Tibial nerve (tissue), 4 donors: ENCODE measurements around the gene RASGEF1C. TPM values are rescaled to one million over a fixed set of nuclear protein-coding genes. Genes with fewer than 3 reads are reported as not detected.
A peak's percentile ranks its signal among the peaks of the same experiment; 100 is the strongest.

Experiments
- DNase-seq, 2 donors: peaks; one replicate each; pipeline ENCODE4 v3.0.0-alpha.2; 2019; ENCODE audit warnings: low spot score in 2 of 2
- H3K27ac ChIP-seq, 4 donors: fragments of 200-600 bp; sonication (generic) in 3 of 4; one replicate each; pipeline ENCODE4 v1.5.1; 2017 to 2019; ENCODE audit warnings: mild to moderate bottlenecking in 1 of 4
- H3K27me3 ChIP-seq, 2 donors: fragments of 200-600 bp; sonication (generic) in 1 of 2; one replicate each; pipeline versions ENCODE4 v1.5.1 to v1.6.0; 2017 to 2019
- H3K36me3 ChIP-seq, 3 donors: fragments of 200-600 bp; sonication (generic); one replicate each; pipeline ENCODE4 v1.5.1; 2018 to 2019
- H3K4me1 ChIP-seq, 4 donors: fragments of 200-600 bp; sonication (generic) in 3 of 4; one replicate each; pipeline ENCODE4 v1.5.1; 2017 to 2019
- H3K4me3 ChIP-seq, 4 donors: fragments of 200-600 bp; sonication (generic) in 3 of 4; one replicate each; pipeline ENCODE4 v1.5.1; 2017 to 2019; ENCODE audit warnings: mild to moderate bottlenecking in 1 of 4, moderate library complexity in 1 of 4
- H3K9me3 ChIP-seq, 4 donors: fragments of 200-600 bp; sonication (generic) in 3 of 4; one replicate each; pipeline ENCODE4 v1.5.1; 2017 to 2019
- EP300 ChIP-seq, 2 donors: sonication (generic); formaldehyde crosslinking; IDR thresholded peaks; one replicate each; pipeline ENCODE4 v1.6.1; 2017; ENCODE audit warnings: antibody characterized with exemption in 2 of 2, mild to moderate bottlenecking in 1 of 2
- POLR2A ChIP-seq, 2 donors: fragments of 450-650 bp; IDR thresholded peaks; one replicate each; pipeline ENCODE4 v1.6.1; 2017; ENCODE audit warnings: antibody characterized with exemption in 2 of 2, mild to moderate bottlenecking in 2 of 2, moderate library complexity in 2 of 2
- WGBS, 2 donors: methylation state at CpG; one replicate each; pipeline ENCODE4 v1.1.5; 2018; 5-methylcytosine and 5-hydroxymethylcytosine counted together
- total RNA-seq, 4 donors: library from RNA; depleted of rRNA; stranded (reverse); fragments of >200 nt; gene quantifications; one replicate each; pipeline ENCODE4 v1.1.0, GENCODE V29; 2016
- TF ChIP-seq, protein P1 (sequence below), 5 experiments: fragments of 200-600 bp in 3 of 5; fragments of 450-650 bp in 2 of 5; sonication (generic) in 3 of 5; IDR thresholded peaks; one replicate each; pipeline ENCODE4 v1.5.1; 2016 to 2019; ENCODE audit warnings: antibody characterized with exemption in 5 of 5, mild to moderate bottlenecking in 3 of 5, moderate library complexity in 2 of 5

RASGEF1C gene
- total RNA-seq, 4 donors from 2014 or later: 2.7 to 12.0 (median 10.4) TPM

DNA sequence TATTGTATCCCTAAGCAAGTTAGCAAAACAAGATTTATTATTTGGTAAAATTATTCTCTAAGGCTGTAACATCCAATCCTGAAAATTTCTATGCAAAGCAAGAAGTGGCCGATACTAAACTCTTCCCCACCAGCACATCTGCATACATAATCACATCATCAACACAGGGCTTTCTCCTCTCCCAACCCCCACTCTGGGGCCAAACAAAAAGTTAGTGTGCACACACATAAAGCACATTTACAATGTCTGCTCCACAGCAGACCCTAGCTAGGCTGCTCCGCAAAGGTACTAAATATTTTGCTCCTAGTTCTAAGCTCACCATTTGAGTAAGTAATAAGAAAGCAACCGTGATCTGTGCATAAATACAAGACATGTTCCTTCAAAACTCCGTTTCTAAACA is 141.0 kb downstream of the RASGEF1C start:
- H3K9me3 ChIP-seq: peaks cover 0 to 5% (median 0%) of the 10 kb centered on the region in 4 donors
- peak overlapping the region in 3 of 4 donors; percentile 4 to 99 (median 98) for H3K27ac ChIP-seq
- TF ChIP-seq EP300 (IDR thresholded peaks at IDR 0.05): peak in 1 of 2 donors; percentile 21
- TF ChIP-seq, protein P1, sequence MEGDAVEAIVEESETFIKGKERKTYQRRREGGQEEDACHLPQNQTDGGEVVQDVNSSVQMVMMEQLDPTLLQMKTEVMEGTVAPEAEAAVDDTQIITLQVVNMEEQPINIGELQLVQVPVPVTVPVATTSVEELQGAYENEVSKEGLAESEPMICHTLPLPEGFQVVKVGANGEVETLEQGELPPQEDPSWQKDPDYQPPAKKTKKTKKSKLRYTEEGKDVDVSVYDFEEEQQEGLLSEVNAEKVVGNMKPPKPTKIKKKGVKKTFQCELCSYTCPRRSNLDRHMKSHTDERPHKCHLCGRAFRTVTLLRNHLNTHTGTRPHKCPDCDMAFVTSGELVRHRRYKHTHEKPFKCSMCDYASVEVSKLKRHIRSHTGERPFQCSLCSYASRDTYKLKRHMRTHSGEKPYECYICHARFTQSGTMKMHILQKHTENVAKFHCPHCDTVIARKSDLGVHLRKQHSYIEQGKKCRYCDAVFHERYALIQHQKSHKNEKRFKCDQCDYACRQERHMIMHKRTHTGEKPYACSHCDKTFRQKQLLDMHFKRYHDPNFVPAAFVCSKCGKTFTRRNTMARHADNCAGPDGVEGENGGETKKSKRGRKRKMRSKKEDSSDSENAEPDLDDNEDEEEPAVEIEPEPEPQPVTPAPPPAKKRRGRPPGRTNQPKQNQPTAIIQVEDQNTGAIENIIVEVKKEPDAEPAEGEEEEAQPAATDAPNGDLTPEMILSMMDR (IDR thresholded peaks at IDR 0.05): no peak
- no peak overlapping the region for H3K4me3 ChIP-seq
- peaks cover 0 to 43% (median 22%) of the 10 kb centered on the region in 4 donors for H3K4me1 ChIP-seq
- no peaks in the 10 kb centered on the region for H3K27me3 ChIP-seq
- no peak for DNase-seq
- H3K36me3 ChIP-seq: no peaks in the 10 kb centered on the region
- WGBS, 2 donors: 38 to 46% methylated on average over 4 of the region's 4 CpGs

DNA sequence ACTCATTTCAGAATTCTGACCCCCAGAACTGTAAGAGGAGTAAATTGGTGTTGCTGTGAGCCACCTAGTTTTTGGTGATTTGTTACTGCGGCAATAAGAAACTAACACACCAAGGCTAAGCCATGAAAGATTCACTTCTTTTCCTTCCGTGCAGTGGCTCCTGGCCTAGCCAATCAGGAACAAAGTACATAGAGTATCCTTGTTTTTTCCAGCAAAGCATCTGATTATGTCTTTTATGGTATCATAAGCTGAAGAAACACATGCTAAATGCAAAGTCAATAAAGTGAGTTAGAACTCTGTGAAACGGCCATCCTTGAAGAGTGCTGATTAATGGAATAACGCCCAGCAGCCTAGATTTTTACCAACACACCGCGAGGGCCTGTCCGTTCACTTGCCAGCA is 148.8 kb downstream of the RASGEF1C start:
- Histone ChIP-seq H3K36me3 (no peaks in the 10 kb centered on the region), H3K4me1 (peaks cover 0 to 13% (median 0%) of the 10 kb centered on the region in 4 donors), H3K27me3 (no peaks in the 10 kb centered on the region), H3K4me3 (no peak overlapping the region), H3K27ac (no peak overlapping the region), H3K9me3 (no peaks in the 10 kb centered on the region)
- TF ChIP-seq POLR2A (IDR thresholded peaks at IDR 0.05): no peak
- TF ChIP-seq, protein P1 (IDR thresholded peaks at IDR 0.05): no peak
- no peak for TF ChIP-seq EP300 (IDR thresholded peaks at IDR 0.05)
- WGBS, 2 donors: 93 to 97% methylated on average over 7 of the region's 7 CpGs
- DNase-seq: no peak

DNA sequence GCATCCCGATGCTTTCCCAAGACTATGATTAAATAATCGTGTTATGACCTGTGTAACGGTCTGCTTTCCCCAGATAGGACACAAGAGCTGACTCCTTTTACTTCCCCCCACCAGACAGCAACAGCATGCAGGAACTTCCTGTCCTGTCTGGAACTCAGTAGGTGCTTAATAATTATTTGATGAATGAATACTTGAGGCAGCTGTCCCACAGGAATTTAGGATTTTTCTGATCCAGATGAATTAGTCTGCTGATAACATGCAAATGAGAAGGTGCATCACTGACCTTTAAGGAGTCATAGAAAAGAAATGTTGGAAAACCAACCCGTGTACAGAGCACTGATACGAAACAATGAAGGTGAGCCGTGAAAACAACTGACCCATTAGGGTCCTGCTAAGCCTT is 149.7 kb downstream of the RASGEF1C start:
- H3K27me3 ChIP-seq: no peaks in the 10 kb centered on the region
- no peak for DNase-seq
- TF ChIP-seq POLR2A (IDR thresholded peaks at IDR 0.05): no peak
- TF ChIP-seq, protein P1 (IDR thresholded peaks at IDR 0.05): no peak
- no peak for TF ChIP-seq EP300 (IDR thresholded peaks at IDR 0.05)
- H3K27ac ChIP-seq: no peak overlapping the region
- H3K4me1 ChIP-seq: peaks cover 0 to 13% (median 0%) of the 10 kb centered on the region in 4 donors
- WGBS, 2 donors: 75 to 78% methylated on average over 6 of the region's 6 CpGs
- H3K9me3 ChIP-seq: no peaks in the 10 kb centered on the region
- H3K36me3 ChIP-seq: no peaks in the 10 kb centered on the region
- H3K4me3 ChIP-seq: no peak overlapping the region

DNA sequence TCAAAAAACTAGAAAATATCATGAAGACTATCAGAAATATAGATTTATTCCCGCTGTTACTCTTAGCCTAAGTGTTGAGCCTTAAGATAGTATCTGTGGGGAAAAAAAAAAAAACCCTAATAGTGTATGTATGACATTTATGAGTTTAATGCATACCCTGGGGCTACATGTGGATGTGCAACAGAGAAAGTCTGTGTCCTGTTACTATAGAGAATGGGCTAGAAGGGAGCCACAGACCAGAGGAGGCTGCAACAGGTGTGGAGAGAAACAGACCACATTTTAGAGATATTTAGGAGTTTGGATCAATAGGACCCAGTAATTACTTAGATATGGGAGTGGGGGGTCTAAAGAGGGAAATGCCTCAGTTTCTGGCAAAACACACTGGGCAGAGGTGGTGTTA is 152.9 kb downstream of the RASGEF1C start:
- Histone ChIP-seq H3K27me3 (no peaks in the 10 kb centered on the region), H3K36me3 (no peaks in the 10 kb centered on the region), H3K9me3 (no peaks in the 10 kb centered on the region), H3K27ac (no peak overlapping the region), H3K4me1 (peaks cover 0 to 38% (median 0%) of the 10 kb centered on the region in 4 donors), H3K4me3 (no peak overlapping the region)
- no peak for TF ChIP-seq EP300 (IDR thresholded peaks at IDR 0.05)
- no peak for TF ChIP-seq POLR2A (IDR thresholded peaks at IDR 0.05)
- no peak for DNase-seq
- WGBS, 2 donors: 93 to 100% methylated on average over 1 of the region's 1 CpG

DNA sequence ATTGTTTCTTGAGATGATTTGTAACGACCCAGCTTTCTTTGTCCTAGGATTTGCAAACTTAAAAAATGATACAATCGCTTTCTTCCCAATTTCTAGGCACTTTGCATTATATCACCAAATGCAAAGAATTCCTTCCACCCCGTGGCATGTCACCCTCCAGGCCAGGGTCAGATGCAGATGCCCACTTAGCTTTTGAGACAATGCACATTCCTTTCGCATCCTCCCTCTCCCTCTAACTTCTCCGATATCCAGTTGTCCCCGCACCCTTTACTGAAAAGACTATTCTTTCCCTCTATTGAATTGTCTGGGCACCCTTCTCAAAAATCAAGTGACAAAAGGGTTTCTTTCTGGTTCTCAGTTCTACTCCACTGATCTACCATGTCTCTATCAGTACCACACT is 154.8 kb downstream of the RASGEF1C start:
- no peaks in the 10 kb centered on the region for H3K9me3 ChIP-seq
- DNase-seq: no peak
- no peaks in the 10 kb centered on the region for H3K36me3 ChIP-seq
- 46 to 53% methylated on average over 6 of the region's 6 CpGs for WGBS, 2 donors
- no peak for TF ChIP-seq POLR2A (IDR thresholded peaks at IDR 0.05)
- no peak for TF ChIP-seq EP300 (IDR thresholded peaks at IDR 0.05)
- TF ChIP-seq, protein P1 (IDR thresholded peaks at IDR 0.05): no peak
- no peaks in the 10 kb centered on the region for H3K27me3 ChIP-seq
- H3K4me3 ChIP-seq: no peak overlapping the region
- peaks cover 0 to 48% (median 7%) of the 10 kb centered on the region in 4 donors for H3K4me1 ChIP-seq
- peak overlapping the region in 1 of 4 donors; percentile 49 for H3K27ac ChIP-seq
